GM18505 (cell line): ENCODE results near the gene PPP1R9A.
"Not testable (repeated sequence)": the region's sequence is repeated elsewhere in the genome, so short reads cannot be mapped to it uniquely, and the experiment has no call there.

Experiments
- ATAC-seq: cut with Tn5 transposase; IDR thresholded peaks from one replicate; pipeline ENCODE4 v1.9.1; 2021; ENCODE audit not compliant: unreplicated experiment
- POLR2A ChIP-seq: IDR thresholded peaks from 4 replicates; pipeline ENCODE4 v1.6.1; 2011; ENCODE audit warnings: borderline replicate concordance; ENCODE audit not compliant: insufficient read depth, insufficient read length; ENCODE audit errors: extremely low read depth

The PPP1R9A gene

DNA sequence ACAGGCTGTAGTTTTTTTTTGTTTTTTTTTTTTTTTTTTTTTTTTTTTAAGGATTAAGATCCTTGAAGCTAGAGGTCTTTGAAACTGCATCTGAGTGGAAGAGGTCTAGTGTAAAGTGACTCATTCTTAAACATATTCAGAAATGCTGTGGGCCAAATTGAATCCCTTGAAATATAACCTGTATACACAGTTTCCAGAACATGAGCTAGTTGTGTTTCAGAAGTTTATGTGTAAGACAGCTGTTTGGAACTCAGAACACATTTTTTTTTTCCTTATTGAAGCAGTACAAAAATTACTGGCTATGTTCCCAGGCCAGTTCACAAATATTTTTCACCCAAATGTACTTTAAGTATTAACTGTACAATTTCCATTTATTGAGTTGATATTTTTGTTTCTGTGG lies 67.9 kb downstream of the PPP1R9A start:
- TF ChIP-seq POLR2A = no peak
- no peak for ATAC-seq

DNA sequence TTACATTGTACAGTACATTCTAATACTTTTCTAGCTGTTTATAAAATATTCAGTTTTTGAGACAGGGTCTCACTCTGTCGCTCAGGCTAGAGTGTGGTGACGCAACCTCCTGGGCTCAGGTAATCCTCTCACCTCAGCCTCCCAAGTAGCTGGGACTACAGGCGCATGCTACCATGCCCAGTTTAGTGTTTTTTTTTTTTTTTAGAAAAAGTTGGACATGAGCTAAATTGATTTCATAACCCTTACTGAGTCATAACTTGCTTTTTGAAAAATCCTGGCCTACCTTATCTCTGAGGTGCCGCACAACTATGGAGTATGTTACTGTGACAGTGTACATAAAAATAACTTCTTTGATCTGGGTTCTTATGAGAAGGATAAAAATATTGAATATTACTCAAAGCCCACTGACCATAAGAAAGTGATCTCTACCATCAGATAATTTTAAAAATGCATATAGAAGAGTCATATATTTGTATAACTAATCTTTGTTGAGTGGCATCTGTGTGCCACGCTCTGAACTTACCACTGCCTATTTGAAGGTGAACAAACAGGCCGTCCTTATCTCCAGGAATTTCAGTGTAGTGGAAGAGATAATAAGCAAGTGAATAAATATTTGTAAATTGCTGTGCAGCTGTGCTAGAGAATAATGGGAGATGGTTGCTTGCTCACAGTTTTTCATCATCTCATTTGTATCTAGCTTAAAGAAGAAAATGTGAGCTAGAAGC lies 73.2 kb downstream of the PPP1R9A start:
- ATAC-seq = no peak

DNA sequence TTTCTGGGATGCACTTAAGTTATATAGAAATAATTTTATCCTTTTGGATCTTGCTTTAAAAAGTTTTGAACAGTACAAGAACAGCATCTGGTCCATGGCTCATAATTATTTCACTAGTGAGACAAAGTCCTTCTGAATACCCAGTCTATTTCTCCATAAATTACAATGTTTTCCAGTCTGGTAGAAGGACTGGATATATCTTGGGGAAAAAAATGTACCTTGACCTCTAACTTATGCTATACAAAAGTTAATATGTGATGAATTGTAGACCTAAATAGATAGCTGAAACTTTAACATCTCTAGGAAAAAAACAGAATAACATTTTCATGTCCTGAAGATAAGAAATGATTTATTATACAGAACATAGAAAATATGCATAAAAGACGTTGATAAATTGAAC lies 88.5 kb downstream of the PPP1R9A start:
- ATAC-seq = no peak
- no peak for TF ChIP-seq POLR2A

More for the DNA sequence above, 73.2 kb downstream of the PPP1R9A start:
- no peak for TF ChIP-seq POLR2A

DNA sequence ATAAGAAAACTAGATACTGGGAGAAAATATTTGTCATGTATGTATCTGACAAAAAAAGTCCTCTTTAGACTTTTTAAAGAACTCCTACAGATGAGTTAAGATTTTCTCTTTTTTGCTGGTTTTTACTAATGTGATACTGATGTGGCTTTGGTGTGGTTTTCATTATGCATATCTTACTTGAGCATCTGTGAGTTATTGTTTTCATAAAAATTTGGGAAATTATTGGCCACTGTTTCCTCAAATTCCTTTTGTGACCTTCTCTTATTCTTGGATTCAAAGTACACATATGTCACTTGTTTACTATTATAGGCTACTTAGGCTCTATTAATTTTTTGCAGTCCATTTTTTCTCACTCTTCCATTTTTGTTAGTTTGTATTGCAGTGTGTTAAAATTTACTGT lies 89.0 kb downstream of the PPP1R9A start:
- TF ChIP-seq POLR2A = no peak
- no peak for ATAC-seq

DNA sequence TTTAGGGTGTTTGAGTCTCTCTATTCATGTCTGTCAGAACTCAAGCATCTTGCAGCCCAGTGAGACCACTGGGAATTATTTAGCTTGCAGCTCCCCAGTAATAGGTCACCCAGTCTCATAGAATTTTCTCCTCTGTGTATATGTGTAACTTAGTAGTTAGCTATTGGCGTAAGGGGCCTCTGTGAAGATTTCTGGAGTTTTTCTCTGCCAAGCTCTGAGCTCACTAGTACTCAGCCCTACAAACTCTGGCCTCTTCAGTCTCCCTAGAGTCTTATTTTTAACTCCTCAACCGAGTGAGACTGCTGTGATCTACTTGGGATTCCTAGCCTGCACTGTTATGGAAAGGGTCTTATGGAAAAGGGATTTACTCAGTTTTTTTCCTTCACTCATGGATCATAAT lies 90.2 kb downstream of the PPP1R9A start:
- no peak for TF ChIP-seq POLR2A
- no peak for ATAC-seq

DNA sequence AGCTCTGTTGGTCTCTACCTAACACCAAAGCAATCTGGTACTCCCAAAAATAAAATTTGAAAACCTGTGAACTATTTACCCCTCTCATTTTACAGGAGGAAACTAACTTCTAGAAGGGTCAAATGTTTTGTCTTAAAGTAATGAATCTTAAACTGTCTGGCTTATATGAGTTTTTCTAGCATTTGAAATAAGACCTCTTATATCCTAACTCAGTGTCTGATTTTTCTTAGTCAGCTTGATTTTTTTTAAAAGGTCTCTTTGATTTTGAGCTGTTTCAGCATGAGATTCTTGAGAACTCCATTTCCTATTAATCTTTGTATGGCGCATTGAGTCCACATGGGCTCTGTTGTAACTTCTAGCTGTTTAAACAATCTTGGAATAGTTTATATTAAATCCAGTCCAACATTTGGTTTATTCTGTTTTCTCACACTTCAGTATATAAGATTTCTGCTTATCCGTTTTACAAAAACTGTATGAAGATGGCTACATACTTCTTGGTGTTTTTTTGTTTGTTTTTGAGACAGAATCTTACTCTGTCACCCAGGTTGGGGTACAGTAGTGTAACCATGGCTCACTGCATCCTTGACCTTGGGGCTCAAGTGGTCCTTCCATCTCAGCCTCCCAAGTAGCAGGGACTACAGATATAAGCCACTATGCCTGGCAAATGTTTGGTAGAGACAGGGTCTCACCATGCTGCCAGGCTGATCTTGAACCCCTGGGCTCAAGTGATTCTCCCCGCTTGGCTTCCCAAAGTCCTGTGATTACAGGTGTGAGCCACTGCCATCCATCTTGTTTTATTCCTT lies 91.1 kb downstream of the PPP1R9A start:
- ATAC-seq = no peak
- TF ChIP-seq POLR2A = no peak

DNA sequence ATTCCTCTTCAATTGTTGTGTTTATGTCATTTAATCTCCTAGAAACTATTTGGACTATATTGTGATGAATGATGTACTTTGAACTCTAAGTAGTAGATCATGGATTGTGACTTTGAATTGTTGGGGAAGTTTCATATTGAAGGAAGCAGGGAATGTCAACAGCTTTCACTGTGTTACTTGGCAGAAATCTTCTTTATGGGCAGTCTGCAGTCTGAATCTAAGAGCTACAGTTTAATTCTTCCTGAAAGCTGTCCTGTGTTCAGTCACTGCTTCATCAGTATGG lies 91.6 kb downstream of the PPP1R9A start:
- TF ChIP-seq POLR2A = no peak
- no peak for ATAC-seq

DNA sequence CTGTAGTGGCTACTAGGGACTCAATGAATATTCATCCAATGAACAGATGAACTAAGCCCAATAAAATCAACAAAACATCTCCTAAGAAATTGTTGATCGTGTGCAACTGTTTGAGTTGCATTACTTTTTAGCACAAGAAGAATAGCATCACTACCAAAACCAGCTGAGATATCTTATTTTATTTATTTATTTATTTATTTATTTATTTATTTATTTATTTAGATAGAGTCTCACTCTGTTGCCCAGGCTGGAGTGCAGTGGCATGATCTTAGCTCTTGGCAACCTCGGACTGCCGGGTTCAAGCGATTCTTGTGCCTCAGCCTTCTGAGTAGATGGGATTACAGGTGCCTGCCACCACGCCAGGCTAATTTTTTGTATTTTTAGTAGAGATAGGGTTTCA lies 92.2 kb downstream of the PPP1R9A start:
- ATAC-seq = not testable (repeated sequence)

DNA sequence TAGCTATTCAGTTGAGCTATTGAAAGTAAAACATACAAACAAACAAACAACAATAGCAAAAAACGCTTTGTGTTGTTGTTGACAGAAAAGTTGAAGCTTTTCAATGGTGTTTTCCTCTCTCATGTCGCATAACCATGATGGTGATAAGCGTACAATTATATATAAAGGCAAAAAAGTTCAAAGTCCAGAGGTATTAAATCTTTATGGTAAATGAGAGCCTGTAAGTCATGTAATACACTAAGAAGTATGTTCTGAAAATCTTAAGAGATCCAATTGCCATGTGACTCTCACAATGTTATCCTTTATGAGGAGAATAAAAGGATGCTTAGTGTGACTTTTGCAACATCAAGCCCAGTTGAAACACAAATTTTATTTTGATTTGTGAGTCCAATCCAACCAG lies 93.9 kb downstream of the PPP1R9A start:
- no peak for TF ChIP-seq POLR2A

DNA sequence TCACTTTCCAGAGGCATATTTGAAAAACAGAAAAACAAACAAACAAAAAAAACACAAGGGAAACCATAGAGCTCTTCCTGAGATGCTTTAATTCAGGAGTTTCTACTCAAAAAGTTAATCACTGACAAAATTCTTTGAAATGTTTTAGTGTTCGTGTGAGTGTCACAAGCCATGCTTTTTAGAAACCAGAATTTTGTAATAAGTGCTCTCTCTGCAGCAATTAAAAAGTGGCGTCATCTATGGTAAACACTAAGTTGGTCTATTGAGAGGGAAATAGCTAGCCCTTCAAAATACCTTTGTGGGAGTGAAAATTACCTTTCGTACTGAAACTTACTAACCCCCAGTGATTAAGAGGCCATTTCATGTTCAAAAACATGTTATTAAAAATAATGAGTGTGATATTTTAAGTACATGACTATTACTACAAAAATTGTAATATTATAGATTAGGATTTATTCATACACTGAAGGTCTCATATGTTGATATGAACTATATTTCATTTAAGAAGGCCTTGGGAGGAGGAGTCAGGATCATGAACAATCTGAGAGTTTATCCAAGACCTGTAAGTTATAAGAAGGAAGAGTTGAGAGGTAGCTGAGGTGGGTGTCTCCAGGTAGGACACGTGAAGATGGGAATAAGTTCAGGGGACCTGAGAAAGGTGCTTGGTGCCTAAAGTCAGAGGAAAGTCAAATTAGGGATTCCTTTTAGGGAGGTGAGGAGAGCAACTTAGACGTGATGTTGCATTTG lies 94.6 kb downstream of the PPP1R9A start:
- no peak for ATAC-seq
- no peak for TF ChIP-seq POLR2A

More for the DNA sequence above, 93.9 kb downstream of the PPP1R9A start:
- no peak for ATAC-seq

DNA sequence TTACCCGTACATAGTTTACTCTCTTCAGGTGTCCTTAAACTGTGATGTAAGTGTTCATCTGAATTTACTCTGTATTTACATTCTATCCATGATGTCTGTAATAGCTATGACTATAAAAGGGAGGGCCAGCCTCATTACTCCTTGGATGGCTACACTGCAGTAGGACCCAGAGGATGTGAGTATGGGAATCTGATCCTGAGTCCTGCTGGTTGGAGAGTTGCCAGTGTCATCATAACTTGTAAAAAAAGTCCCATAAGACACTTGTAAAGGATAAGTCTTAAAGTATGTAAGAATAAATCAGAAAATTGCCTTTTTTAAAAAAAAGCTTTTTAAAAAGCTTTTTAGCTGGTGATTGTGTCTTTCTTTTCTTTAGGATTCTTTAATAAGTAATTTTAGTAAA lies 95.4 kb downstream of the PPP1R9A start:
- no peak for TF ChIP-seq POLR2A
- no peak for ATAC-seq

DNA sequence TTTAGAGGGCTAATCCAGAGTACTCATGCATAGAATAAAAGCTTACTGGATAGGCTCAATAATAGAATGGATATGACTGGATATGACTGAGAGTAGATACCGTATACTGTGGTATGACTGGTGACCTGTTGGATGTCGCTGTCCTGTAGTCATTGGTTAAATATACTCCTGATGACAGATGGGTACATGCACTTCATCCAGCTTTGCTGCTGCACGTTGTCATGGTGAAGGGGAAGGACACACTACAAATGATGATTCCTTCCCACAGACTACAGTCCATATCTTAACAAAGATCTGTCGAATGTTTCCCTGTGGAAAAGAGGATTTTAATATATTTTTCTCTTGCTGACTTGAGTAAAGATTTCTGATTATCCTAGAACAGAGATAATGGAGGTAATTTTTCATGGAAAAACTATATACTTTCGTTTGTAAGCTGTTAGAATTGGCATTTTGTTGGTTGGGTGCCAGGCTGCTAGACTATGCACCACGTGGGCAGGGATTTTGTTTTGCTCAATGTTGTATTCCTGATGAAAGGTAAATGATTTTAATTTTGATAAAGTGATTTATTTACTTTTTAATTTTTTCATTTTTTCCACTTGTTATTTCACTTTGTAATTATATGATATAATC lies 97.3 kb downstream of the PPP1R9A start:
- no peak for TF ChIP-seq POLR2A
- ATAC-seq = no peak

DNA sequence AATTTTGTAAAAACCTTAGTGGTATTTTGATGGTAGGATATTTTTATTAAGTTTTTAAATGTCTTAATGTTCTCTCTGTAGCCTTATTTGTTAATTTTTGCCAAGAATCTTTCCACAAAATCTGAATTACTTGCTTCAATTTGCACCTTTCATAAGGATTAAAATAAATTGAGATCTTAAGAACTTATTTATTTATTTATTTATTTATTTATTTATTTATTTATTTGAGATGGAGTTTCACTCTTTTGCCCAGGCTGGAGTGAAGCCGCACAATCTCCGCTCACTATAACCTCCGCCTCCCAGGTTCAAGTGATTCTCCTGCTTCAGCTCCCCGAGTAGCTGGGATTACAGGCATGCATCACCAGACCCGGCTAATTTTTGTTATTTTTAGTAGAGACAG lies 98.6 kb downstream of the PPP1R9A start:
- TF ChIP-seq POLR2A = no peak
- no peak for ATAC-seq

DNA sequence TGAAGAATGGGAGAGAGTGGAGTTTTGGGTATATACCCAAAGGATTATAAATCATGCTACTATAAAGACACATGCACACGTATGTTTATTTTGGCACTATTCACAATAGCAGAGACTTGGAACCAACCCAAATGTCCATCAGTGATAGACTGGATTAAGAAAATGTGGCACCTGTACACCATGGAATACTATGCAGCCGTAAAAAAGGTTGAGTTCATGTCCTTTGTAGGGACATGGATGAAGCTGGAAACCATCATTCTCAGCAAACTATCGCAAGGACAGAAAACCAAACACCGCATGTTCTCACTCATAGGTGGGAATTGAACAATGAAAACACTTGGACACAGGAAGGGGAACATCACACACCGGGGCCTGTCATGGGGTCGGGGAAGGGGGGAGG lies 101.4 kb downstream of the PPP1R9A start:
- ATAC-seq = not testable (repeated sequence)

DNA sequence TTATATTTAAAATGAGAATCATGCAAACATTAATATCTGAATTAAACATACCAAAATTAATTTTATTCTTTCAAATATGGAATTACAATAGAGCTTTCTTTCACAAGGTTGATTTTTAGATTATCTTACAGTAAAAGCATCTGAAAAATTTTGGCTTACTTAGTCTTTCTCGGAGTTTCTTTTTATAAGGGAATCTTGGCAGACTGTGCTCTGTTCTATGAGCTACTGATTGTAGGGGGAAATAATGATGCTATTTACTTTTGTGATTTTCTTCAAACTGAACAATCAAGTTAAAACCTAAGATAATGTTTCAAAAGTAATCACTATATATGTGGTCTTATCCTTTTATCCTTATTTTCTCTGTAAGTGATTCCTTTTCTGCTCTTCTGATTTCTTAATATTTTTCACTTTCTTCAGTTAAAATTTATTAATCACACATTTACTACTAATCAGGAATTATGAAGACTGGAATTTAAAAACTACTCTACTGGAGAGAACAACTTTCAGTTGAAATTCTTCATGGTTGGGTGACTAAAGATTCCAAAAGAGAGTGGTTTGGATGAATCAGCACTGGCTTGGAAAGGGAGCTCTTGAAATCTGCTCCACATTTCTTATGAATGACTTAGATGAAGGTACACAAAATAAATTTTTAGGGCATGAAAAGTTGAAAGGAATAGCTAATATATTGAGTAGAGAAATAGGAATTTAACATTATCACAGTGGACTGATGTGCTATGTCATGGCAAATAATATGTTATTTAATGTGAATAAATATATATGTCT lies 103.9 kb downstream of the PPP1R9A start:
- TF ChIP-seq POLR2A = no peak
- no peak for ATAC-seq
